GM18868 (cell line): ENCODE measurements around the gene MAGI2.
"Not testable (repeated sequence)": the region's sequence is repeated elsewhere in the genome, so short reads cannot be mapped to it uniquely, and the experiment has no call there.

Source experiments
- ATAC-seq: cut with Tn5 transposase; IDR thresholded peaks from one replicate; pipeline ENCODE4 v1.9.1; 2021; ENCODE audit warnings: mild to moderate bottlenecking, moderate library complexity; ENCODE audit not compliant: unreplicated experiment

Gene MAGI2

GRCh38 chr7:79452032-79452494 is 1.4 kb downstream of the MAGI2 start:
- ATAC-seq: no peak

- no peak for ATAC-seq
Observed at GRCh38 chr7:79451580-79451979, 1.9 kb downstream of the MAGI2 start.

GRCh38 chr7:79442766-79443165 is 10.7 kb downstream of the MAGI2 start:
- not testable (repeated sequence) for ATAC-seq

- ATAC-seq: no peak
Observed at GRCh38 chr7:79436378-79436777, 17.1 kb downstream of the MAGI2 start.

- ATAC-seq: no peak
Observed at GRCh38 chr7:79434867-79435266, 18.6 kb downstream of the MAGI2 start.

- no peak for ATAC-seq
Observed at GRCh38 chr7:79434098-79434497, 19.4 kb downstream of the MAGI2 start.

GRCh38 chr7:79430391-79430790 is 23.1 kb downstream of the MAGI2 start:
- ATAC-seq: no peak

GRCh38 chr7:79425665-79426064 is 27.8 kb downstream of the MAGI2 start:
- ATAC-seq: no peak

- ATAC-seq: no peak
Observed at GRCh38 chr7:79421751-79422150, 31.7 kb downstream of the MAGI2 start.

- ATAC-seq: no peak
Observed at GRCh38 chr7:79420464-79420863, 33.0 kb downstream of the MAGI2 start.

GRCh38 chr7:79414910-79415309 is 38.6 kb downstream of the MAGI2 start:
- no peak for ATAC-seq

GRCh38 chr7:79412915-79413314 is 40.6 kb downstream of the MAGI2 start:
- no peak for ATAC-seq

- ATAC-seq: no peak
Observed at GRCh38 chr7:79412438-79412837, 41.0 kb downstream of the MAGI2 start.

- ATAC-seq: no peak
Observed at GRCh38 chr7:79410345-79410744, 43.1 kb downstream of the MAGI2 start.

- no peak for ATAC-seq
Observed at GRCh38 chr7:79407351-79407750, 46.1 kb downstream of the MAGI2 start.

GRCh38 chr7:79406371-79406770 is 47.1 kb downstream of the MAGI2 start:
- no peak for ATAC-seq

- ATAC-seq: no peak
Observed at GRCh38 chr7:79405368-79405767, 48.1 kb downstream of the MAGI2 start.

- ATAC-seq: no peak
Observed at GRCh38 chr7:79403879-79404278, 49.6 kb downstream of the MAGI2 start.

GRCh38 chr7:79403451-79403850 is 50.0 kb downstream of the MAGI2 start:
- no peak for ATAC-seq

GRCh38 chr7:79401254-79401653 is 52.2 kb downstream of the MAGI2 start:
- no peak for ATAC-seq

GRCh38 chr7:79400222-79400621 is 53.2 kb downstream of the MAGI2 start:
- no peak for ATAC-seq

GRCh38 chr7:79398138-79398749 is 55.2 kb downstream of the MAGI2 start:
- no peak for ATAC-seq

GRCh38 chr7:79386688-79387422 is 66.6 kb downstream of the MAGI2 start:
- no peak for ATAC-seq
